BE2C (cell line): ENCODE results near the gene HCN2.
"Not testable (repeated sequence)": the region's sequence is repeated elsewhere in the genome, so short reads cannot be mapped to it uniquely, and the experiment has no call there.

Source experiments
- DNase-seq: peaks from one replicate; pipeline ENCODE4 v3.0.0-alpha.2; 2020
- H3K27me3 ChIP-seq: fragments of 250-450 bp; sonication (Bioruptor Pico); 2 replicates; pipeline ENCODE4 v1.5.1; 2020; ENCODE audit warnings: mild to moderate bottlenecking
- H3K36me3 ChIP-seq: fragments of 250-450 bp; sonication (Bioruptor Pico); 2 replicates; pipeline ENCODE4 v1.5.1; 2020; ENCODE audit warnings: mild to moderate bottlenecking
- H3K4me1 ChIP-seq: fragments of 250-450 bp; sonication (Bioruptor Pico); 2 replicates; pipeline ENCODE4 v1.5.1; 2020
- H3K4me3 ChIP-seq: 2 replicates; pipeline ENCODE4 v1.5.1; 2011; ENCODE audit warnings: low read depth, low read length
- H3K9me3 ChIP-seq: fragments of 250-450 bp; sonication (Bioruptor Pico); 2 replicates; pipeline ENCODE4 v1.5.1; 2020
- CTCF ChIP-seq: IDR thresholded peaks from 2 replicates; pipeline ENCODE4 v1.5.1; 2012; ENCODE audit warnings: mild to moderate bottlenecking, low read depth, low read length

Gene HCN2

GRCh38 chr19:582497-583197 lies 7.0 kb upstream of the HCN2 start:
- no peaks in the 10 kb centered on the region for H3K27me3 ChIP-seq
- no peak for TF ChIP-seq CTCF
- DNase-seq = no peak
- H3K9me3 ChIP-seq = no peaks in the 10 kb centered on the region
- no peaks in the 10 kb centered on the region for H3K4me1 ChIP-seq
- peaks cover 46% of the 10 kb centered on the region for H3K36me3 ChIP-seq
- no peak overlapping the region for H3K4me3 ChIP-seq

GRCh38 chr19:583198-583967 lies 6.3 kb upstream of the HCN2 start:
- no peak overlapping the region for H3K4me3 ChIP-seq
- TF ChIP-seq CTCF = no peak
- H3K4me1 ChIP-seq = peaks cover 2% of the 10 kb centered on the region
- H3K36me3 ChIP-seq = peaks cover 39% of the 10 kb centered on the region
- H3K9me3 ChIP-seq = no peaks in the 10 kb centered on the region
- H3K27me3 ChIP-seq = no peaks in the 10 kb centered on the region
- DNase-seq = no peak

- Histone ChIP-seq H3K9me3 (no peaks in the 10 kb centered on the region), H3K27me3 (no peaks in the 10 kb centered on the region), H3K4me3 (no peak overlapping the region), H3K4me1 (peaks cover 7% of the 10 kb centered on the region), H3K36me3 (peaks cover 38% of the 10 kb centered on the region)
- TF ChIP-seq CTCF = no peak
- no peak for DNase-seq
These were observed 5.8 kb upstream of the HCN2 start for GRCh38 chr19:583968-584239.

- DNase-seq = peak; percentile 89
- peaks cover 33% of the 10 kb centered on the region for H3K36me3 ChIP-seq
- TF ChIP-seq CTCF = peak; percentile 93
- H3K4me1 ChIP-seq = peaks cover 12% of the 10 kb centered on the region
- H3K27me3 ChIP-seq = no peaks in the 10 kb centered on the region
- no peak overlapping the region for H3K4me3 ChIP-seq
- H3K9me3 ChIP-seq = no peaks in the 10 kb centered on the region
These were observed 5.3 kb upstream of the HCN2 start for GRCh38 chr19:584240-585001.

GRCh38 chr19:585146-585545 lies 4.5 kb upstream of the HCN2 start:
- Histone ChIP-seq H3K36me3 (peaks cover 25% of the 10 kb centered on the region), H3K4me1 (peaks cover 12% of the 10 kb centered on the region)
- H3K4me3 ChIP-seq, H3K27me3 ChIP-seq, DNase-seq, H3K9me3 ChIP-seq: not testable (repeated sequence)

- TF ChIP-seq CTCF = no peak
- H3K36me3 ChIP-seq = peaks cover 22% of the 10 kb centered on the region
- no peaks in the 10 kb centered on the region for H3K27me3 ChIP-seq
- peaks cover 12% of the 10 kb centered on the region for H3K4me1 ChIP-seq
- no peaks in the 10 kb centered on the region for H3K9me3 ChIP-seq
- DNase-seq = no peak
- H3K4me3 ChIP-seq = no peak overlapping the region
These were observed 4.0 kb upstream of the HCN2 start for GRCh38 chr19:585551-586110.
